Mesenchymal stem cell (in vitro differentiated cells and primary cell): Measurements from ENCODE around the gene GCNT2.

ENCODE experiments used
- DNase-seq: peaks from one replicate; pipeline ENCODE4 v3.0.0-alpha.2; 2013
- H2AFZ ChIP-seq: one replicate; pipeline ENCODE4 v1.6.1; 2013; ENCODE audit warnings: low read depth, mild to moderate bottlenecking, control low read depth, inconsistent platforms, low read length, moderate library complexity
- H2AK5ac ChIP-seq: 2 replicates; pipeline ENCODE4 v1.6.1; 2013; ENCODE audit warnings: low read length, moderate library complexity, mild to moderate bottlenecking, inconsistent platforms; ENCODE audit not compliant: severe bottlenecking
- H2BK120ac ChIP-seq: one replicate; pipeline ENCODE4 v1.6.1; 2013; ENCODE audit warnings: low read depth, mild to moderate bottlenecking, inconsistent platforms, low read length, moderate library complexity
- H2BK12ac ChIP-seq, 2 experiments: one replicate each; pipeline ENCODE4 v1.6.1; 2013; ENCODE audit warnings: inconsistent platforms in 2 of 2, low read length in 2 of 2, mild to moderate bottlenecking in 2 of 2, moderate library complexity in 2 of 2, control low read depth in 1 of 2
- H2BK15ac ChIP-seq: one replicate; pipeline ENCODE4 v1.6.1; 2013; ENCODE audit warnings: mild to moderate bottlenecking, low read depth, inconsistent platforms; ENCODE audit not compliant: poor library complexity, severe bottlenecking
- H2BK5ac ChIP-seq: 2 replicates; pipeline ENCODE4 v1.6.1; 2013; ENCODE audit warnings: low read depth, mild to moderate bottlenecking, low read length, control low read depth, inconsistent platforms; ENCODE audit not compliant: poor library complexity, severe bottlenecking
- H3K14ac ChIP-seq, 2 experiments: one replicate each; pipeline ENCODE4 v1.6.1; 2013; ENCODE audit warnings: inconsistent platforms in 2 of 2, low read length in 2 of 2, control low read depth in 1 of 2, mild to moderate bottlenecking in 1 of 2, moderate library complexity in 1 of 2
- H3K18ac ChIP-seq, 2 experiments: one replicate each; pipeline ENCODE4 v1.6.1; 2013; ENCODE audit warnings: inconsistent platforms in 2 of 2, low read length in 2 of 2, control low read depth in 1 of 2, low read depth in 1 of 2, mild to moderate bottlenecking in 1 of 2
- H3K23ac ChIP-seq, 2 experiments: one replicate each; pipeline ENCODE4 v1.6.1; 2013; ENCODE audit warnings: inconsistent platforms in 2 of 2, low read length in 2 of 2, mild to moderate bottlenecking in 2 of 2, moderate library complexity in 2 of 2, control low read depth in 1 of 2
- H3K27ac ChIP-seq: 2 replicates; pipeline ENCODE4 v1.5.1; 2013; ENCODE audit warnings: mild to moderate bottlenecking, moderate library complexity, low read length, control low read depth, inconsistent platforms; ENCODE audit not compliant: poor library complexity, severe bottlenecking
- H3K27me3 ChIP-seq, 2 experiments: 2 replicates each; pipeline versions ENCODE4 v1.6.1 to v1.7.0; 2013; ENCODE audit warnings: low read length in 2 of 2, mild to moderate bottlenecking in 2 of 2, moderate library complexity in 2 of 2, control low read depth in 1 of 2, inconsistent platforms in 1 of 2; ENCODE audit not compliant: control insufficient read depth in 1 of 2, insufficient read depth in 1 of 2
- H3K36me3 ChIP-seq, 2 experiments: 2 replicates each; pipeline versions ENCODE4 v1.6.1 to v1.7.0; 2013; ENCODE audit warnings: low read length in 2 of 2, control low read depth in 1 of 2, inconsistent platforms in 1 of 2, low read depth in 1 of 2, mild to moderate bottlenecking in 1 of 2; ENCODE audit not compliant: insufficient read depth in 2 of 2, control insufficient read depth in 1 of 2
- H3K4ac ChIP-seq, 2 experiments: one replicate each; pipeline ENCODE4 v1.6.1; 2013; ENCODE audit warnings: inconsistent platforms in 2 of 2, low read length in 2 of 2, mild to moderate bottlenecking in 2 of 2, moderate library complexity in 2 of 2, control low read depth in 1 of 2, low read depth in 1 of 2
- H3K4me1 ChIP-seq: 2 replicates; pipeline ENCODE4 v1.6.1; 2013; ENCODE audit warnings: low read depth, low read length, control low read depth; ENCODE audit not compliant: control insufficient read depth, insufficient read depth
- H3K4me2 ChIP-seq: 2 replicates; pipeline ENCODE4 v1.6.1; 2013; ENCODE audit warnings: low read length, mild to moderate bottlenecking, inconsistent platforms; ENCODE audit not compliant: poor library complexity, severe bottlenecking
- H3K4me3 ChIP-seq, 2 experiments: 2 replicates each; pipeline versions ENCODE4 v1.5.1 to v1.7.0; 2013; ENCODE audit warnings: low read length in 2 of 2, mild to moderate bottlenecking in 2 of 2, control low read depth in 1 of 2, low read depth in 1 of 2; ENCODE audit not compliant: insufficient read depth in 1 of 2
- H3K79me1 ChIP-seq: replicated peaks from 2 replicates; pipeline ENCODE4 v1.6.1; 2013; ENCODE audit warnings: mild to moderate bottlenecking, control low read depth, low read length, inconsistent platforms; ENCODE audit not compliant: poor library complexity, severe bottlenecking
- H3K9ac ChIP-seq: 2 replicates; pipeline ENCODE4 v1.7.0; 2013; ENCODE audit warnings: mild to moderate bottlenecking, low read length, moderate library complexity
- H3K9me3 ChIP-seq: 2 replicates; pipeline ENCODE4 v1.7.0; 2013; ENCODE audit warnings: mild to moderate bottlenecking, low read length; ENCODE audit not compliant: control insufficient read depth
- H4K8ac ChIP-seq: one replicate; pipeline ENCODE4 v1.6.1; 2013; ENCODE audit warnings: inconsistent platforms, mild to moderate bottlenecking, low read length, moderate library complexity
- H4K91ac ChIP-seq: one replicate; pipeline ENCODE4 v1.6.1; 2013; ENCODE audit warnings: mild to moderate bottlenecking, low read length, inconsistent platforms
- WGBS: methylation state at CpG from one replicate; pipeline ENCODE4 v1.1.7; 2013; ENCODE audit warnings: mixed read lengths; 5-methylcytosine and 5-hydroxymethylcytosine counted together

Gene GCNT2

DNA sequence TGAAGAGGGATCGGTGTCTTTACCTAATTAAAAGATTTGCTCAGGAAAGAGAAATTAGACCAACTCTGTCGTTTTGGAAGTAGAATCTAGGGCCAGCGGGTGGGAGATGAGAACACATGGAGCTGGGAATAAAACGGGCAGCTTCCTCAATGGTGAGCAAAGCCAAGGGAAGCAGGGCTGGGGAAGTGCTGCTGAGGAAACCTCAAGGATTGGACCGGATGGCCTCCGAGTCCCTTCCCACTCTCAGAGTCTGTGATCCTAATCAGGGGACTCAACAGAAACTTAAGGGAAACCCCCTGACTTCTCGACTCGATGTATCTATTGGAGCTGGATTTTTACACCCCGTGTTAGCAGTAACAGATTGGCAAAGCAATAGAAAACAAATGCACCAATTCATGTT, 10.8 kb downstream of the GCNT2 start:
- H3K9ac ChIP-seq: no peak overlapping the region
- H3K36me3 ChIP-seq: no peaks in the 10 kb centered on the region
- no peak overlapping the region for H4K91ac ChIP-seq
- no peak overlapping the region for H3K23ac ChIP-seq
- H3K4me3 ChIP-seq: no peak overlapping the region
- H2BK5ac ChIP-seq: no peak overlapping the region
- no peak overlapping the region for H3K14ac ChIP-seq
- H2BK15ac ChIP-seq: no peak overlapping the region
- no peak overlapping the region for H3K18ac ChIP-seq
- no peak overlapping the region for H3K27ac ChIP-seq
- 86% methylated on average over 9 of the region's 9 CpGs for WGBS
- no peaks in the 10 kb centered on the region for H3K27me3 ChIP-seq
- H2AK5ac ChIP-seq: no peak overlapping the region
- peaks cover 10% of the 10 kb centered on the region for H3K4me1 ChIP-seq
- peaks cover 4% of the 10 kb centered on the region for H3K79me1 ChIP-seq
- no peak overlapping the region for H2BK12ac ChIP-seq
- H3K4me2 ChIP-seq: no peak overlapping the region
- H3K9me3 ChIP-seq: no peaks in the 10 kb centered on the region
- no peak overlapping the region for H2BK120ac ChIP-seq
- no peak overlapping the region for H4K8ac ChIP-seq
- no peak overlapping the region for H2AFZ ChIP-seq
- no peak overlapping the region for H3K4ac ChIP-seq
- DNase-seq: no peak

- no peak overlapping the region for H3K4me2 ChIP-seq
Measured at GRCh38 chr6:10532392-10532791, 11.2 kb downstream of the GCNT2 start.

DNA sequence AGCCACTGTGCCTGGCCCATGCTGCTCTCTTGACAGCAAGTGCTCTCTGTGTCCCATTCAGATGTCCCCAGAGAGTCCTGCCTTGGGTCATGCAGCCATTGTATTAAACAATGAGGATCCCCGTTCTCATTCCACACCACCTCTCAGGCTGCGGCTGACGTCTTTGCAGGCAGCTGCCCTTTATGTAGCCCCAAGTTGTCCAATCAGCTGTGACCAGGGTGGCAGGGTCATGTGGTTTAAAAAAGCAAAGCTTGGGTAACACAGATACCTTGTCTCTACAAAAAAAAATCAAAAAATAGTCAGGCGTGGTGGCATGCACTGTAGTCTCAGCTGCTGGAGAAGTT, 13.2 kb downstream of the GCNT2 start:
- Histone ChIP-seq H2BK5ac (no peak overlapping the region), H2AK5ac (no peak overlapping the region), H2BK15ac (no peak overlapping the region), H3K18ac (no peak overlapping the region), H3K79me1 (peaks cover 4% of the 10 kb centered on the region), H3K27me3 (no peaks in the 10 kb centered on the region), H3K4me2 (no peak overlapping the region), H3K4me1 (peaks cover 5% of the 10 kb centered on the region), H3K14ac (no peak overlapping the region), H3K9ac (no peak overlapping the region), H2BK12ac (no peak overlapping the region), H3K4me3 (no peak overlapping the region), H3K27ac (no peak overlapping the region), H3K4ac (no peak overlapping the region), H2AFZ (no peak overlapping the region), H4K91ac (no peak overlapping the region), H3K23ac (no peak overlapping the region), H3K9me3 (no peaks in the 10 kb centered on the region), H4K8ac (no peak overlapping the region), H2BK120ac (no peak overlapping the region), H3K36me3 (no peaks in the 10 kb centered on the region)
- DNase-seq: no peak
- WGBS: 92% methylated on average over 4 of the region's 4 CpGs

More at GRCh38 chr6:10532392-10532791, 11.2 kb downstream of the GCNT2 start:
- 95% methylated on average over 8 of the region's 8 CpGs for WGBS
- Histone ChIP-seq H2AFZ (no peak overlapping the region), H3K18ac (no peak overlapping the region), H3K4me1 (peaks cover 10% of the 10 kb centered on the region), H2BK5ac (no peak overlapping the region), H4K8ac (no peak overlapping the region), H3K79me1 (peaks cover 4% of the 10 kb centered on the region), H3K27ac (no peak overlapping the region), H2AK5ac (no peak overlapping the region), H2BK120ac (no peak overlapping the region), H3K36me3 (no peaks in the 10 kb centered on the region), H3K4ac (no peak overlapping the region), H3K9ac (no peak overlapping the region), H3K23ac (no peak overlapping the region), H4K91ac (no peak overlapping the region), H3K9me3 (no peaks in the 10 kb centered on the region), H3K27me3 (no peaks in the 10 kb centered on the region), H2BK12ac (no peak overlapping the region), H2BK15ac (no peak overlapping the region), H3K4me3 (no peak overlapping the region), H3K14ac (no peak overlapping the region)
- no peak for DNase-seq

DNA sequence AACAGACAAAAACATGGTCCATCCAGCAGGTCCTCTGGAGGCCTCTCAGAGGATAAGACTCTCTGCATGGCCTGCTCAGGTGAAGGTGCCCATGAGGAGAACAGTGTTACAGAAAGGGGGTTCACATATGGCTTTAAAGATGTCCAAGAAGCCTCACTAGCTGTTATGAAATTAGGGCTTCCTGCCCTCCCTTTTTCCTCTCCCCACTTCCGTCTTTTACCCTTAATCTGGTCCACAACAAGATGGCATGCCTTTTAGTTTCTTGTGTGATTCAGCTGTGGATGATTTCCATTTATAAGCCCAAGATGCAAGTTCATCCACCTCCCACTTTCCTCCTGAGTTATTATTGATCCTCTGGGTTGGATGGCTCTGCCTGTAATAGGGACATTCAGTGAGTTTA, 14.0 kb downstream of the GCNT2 start:
- no peak overlapping the region for H3K23ac ChIP-seq
- no peaks in the 10 kb centered on the region for H3K9me3 ChIP-seq
- no peak overlapping the region for H4K91ac ChIP-seq
- H3K4me2 ChIP-seq: no peak overlapping the region
- no peak overlapping the region for H2BK15ac ChIP-seq
- peaks cover 5% of the 10 kb centered on the region for H3K4me1 ChIP-seq
- no peak overlapping the region for H2BK12ac ChIP-seq
- no peak overlapping the region for H3K9ac ChIP-seq
- H2AK5ac ChIP-seq: no peak overlapping the region
- H2BK120ac ChIP-seq: no peak overlapping the region
- no peak overlapping the region for H3K14ac ChIP-seq
- H2BK5ac ChIP-seq: no peak overlapping the region
- 100% methylated on average over 1 of the region's 1 CpG for WGBS
- no peaks in the 10 kb centered on the region for H3K27me3 ChIP-seq
- H3K79me1 ChIP-seq: peaks cover 4% of the 10 kb centered on the region
- no peaks in the 10 kb centered on the region for H3K36me3 ChIP-seq
- no peak overlapping the region for H2AFZ ChIP-seq
- H3K27ac ChIP-seq: no peak overlapping the region
- H3K4me3 ChIP-seq: no peak overlapping the region
- DNase-seq: no peak
- H3K4ac ChIP-seq: no peak overlapping the region
- H4K8ac ChIP-seq: no peak overlapping the region
- no peak overlapping the region for H3K18ac ChIP-seq
